ENCODE measurements around the gene SLC6A18.
"Not testable (repeated sequence)": the region's sequence is repeated elsewhere in the genome, so short reads cannot be mapped to it uniquely, and the experiment has no call there.

The SLC6A18 gene

DNA sequence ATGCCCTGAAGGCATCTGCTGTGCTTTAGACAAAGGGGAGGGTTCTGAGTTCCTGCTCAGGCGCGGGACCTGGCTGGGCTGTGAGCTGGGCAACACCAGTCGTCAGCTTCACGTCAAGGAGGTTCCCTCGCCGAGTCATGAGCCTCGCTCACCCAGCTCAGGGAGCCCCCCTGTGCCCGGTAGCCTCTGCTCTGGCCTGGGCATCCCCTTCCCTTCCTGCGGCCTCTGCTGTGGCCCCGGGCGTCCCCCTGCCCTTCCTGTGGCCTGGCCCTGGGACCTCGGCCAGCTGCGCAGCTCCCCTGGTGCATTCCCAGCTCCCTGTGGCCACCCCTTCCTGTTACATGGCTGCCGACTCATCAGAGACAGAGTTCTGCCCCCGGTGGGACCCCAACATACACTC, 39.8 kb downstream of the SLC6A18 start:
- peaks cover 15% of the 10 kb centered on the region for H3K4me1 Mint-ChIP-seq
- H3K27me3 Mint-ChIP-seq: no peaks in the 10 kb centered on the region
- DNase-seq (ENCODE audit: low spot score in 2 of 2) (no peak), ATAC-seq (replicated peaks; ENCODE audit: extremely low read depth, poor library complexity, severe bottlenecking) (no peak)
- no peak overlapping the region for H3K27ac Mint-ChIP-seq (ENCODE audit: low read depth)
- H3K36me3 Mint-ChIP-seq (ENCODE audit: insufficient read depth): no peaks in the 10 kb centered on the region
- no peak overlapping the region for H3K4me3 Mint-ChIP-seq
- H3K9me3 Mint-ChIP-seq: no peaks in the 10 kb centered on the region

- Mint-ChIP-seq H3K27me3 (no peaks in the 10 kb centered on the region), H3K27ac (ENCODE audit: low read depth) (no peak overlapping the region), H3K4me1 (peaks cover 11% of the 10 kb centered on the region), H3K36me3 (ENCODE audit: insufficient read depth) (peaks cover 2% of the 10 kb centered on the region), H3K9me3 (no peaks in the 10 kb centered on the region), H3K4me3 (no peak overlapping the region)
- ATAC-seq (replicated peaks; ENCODE audit: extremely low read depth, poor library complexity, severe bottlenecking) (no peak), DNase-seq (ENCODE audit: low spot score in 2 of 2) (no peak)
Observed at GRCh38 chr5:1265461-1266455, 40.6 kb downstream of the SLC6A18 start.

- H3K27ac Mint-ChIP-seq (ENCODE audit: low read depth): no peak overlapping the region
- peaks cover 10% of the 10 kb centered on the region for H3K4me1 Mint-ChIP-seq
- peaks cover 2% of the 10 kb centered on the region for H3K36me3 Mint-ChIP-seq (ENCODE audit: insufficient read depth)
- H3K27me3 Mint-ChIP-seq: no peaks in the 10 kb centered on the region
- no peaks in the 10 kb centered on the region for H3K9me3 Mint-ChIP-seq
- DNase-seq (ENCODE audit: low spot score in 2 of 2): no peak
- H3K4me3 Mint-ChIP-seq: no peak overlapping the region
- ATAC-seq (replicated peaks; ENCODE audit: extremely low read depth, poor library complexity, severe bottlenecking): no peak
Observed at GRCh38 chr5:1266791-1267190, 41.6 kb downstream of the SLC6A18 start.

DNA sequence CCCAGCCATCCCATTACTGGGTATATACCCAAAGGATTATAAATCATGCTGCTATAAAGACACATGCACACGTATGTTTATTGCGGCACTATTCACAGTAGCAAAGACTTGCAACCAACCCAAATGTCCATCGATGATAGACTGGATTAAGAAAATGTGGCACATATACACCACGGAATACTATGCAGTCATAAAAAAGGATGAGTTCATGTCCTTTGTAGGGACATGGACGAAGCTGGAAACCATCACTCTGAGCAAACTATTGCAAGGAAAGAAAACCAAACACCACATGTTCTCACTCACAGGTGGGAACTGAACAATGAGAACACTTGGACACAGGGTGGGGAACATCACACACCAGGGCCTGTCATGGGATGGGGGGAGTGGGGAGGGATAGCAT, 42.3 kb downstream of the SLC6A18 start:
- H3K9me3 Mint-ChIP-seq; H3K27ac Mint-ChIP-seq (ENCODE audit: low read depth); H3K4me3 Mint-ChIP-seq; H3K36me3 Mint-ChIP-seq (ENCODE audit: insufficient read depth); DNase-seq (ENCODE audit: low spot score in 2 of 2); H3K27me3 Mint-ChIP-seq; ATAC-seq (replicated peaks; ENCODE audit: extremely low read depth, poor library complexity, severe bottlenecking): not testable (repeated sequence)
- peaks cover 10% of the 10 kb centered on the region for H3K4me1 Mint-ChIP-seq

- DNase-seq (ENCODE audit: low spot score in 2 of 2) (no peak), ATAC-seq (replicated peaks; ENCODE audit: extremely low read depth, poor library complexity, severe bottlenecking) (no peak)
- H3K9me3 Mint-ChIP-seq: no peaks in the 10 kb centered on the region
- H3K27me3 Mint-ChIP-seq: no peaks in the 10 kb centered on the region
- peaks cover 2% of the 10 kb centered on the region for H3K36me3 Mint-ChIP-seq (ENCODE audit: insufficient read depth)
- no peak overlapping the region for H3K27ac Mint-ChIP-seq (ENCODE audit: low read depth)
- H3K4me3 Mint-ChIP-seq: no peak overlapping the region
- peaks cover 10% of the 10 kb centered on the region for H3K4me1 Mint-ChIP-seq
Observed at GRCh38 chr5:1268056-1268455, 42.9 kb downstream of the SLC6A18 start.

GRCh38 chr5:1268666-1269065, 43.5 kb downstream of the SLC6A18 start:
- no peak overlapping the region for H3K27ac Mint-ChIP-seq (ENCODE audit: low read depth)
- no peaks in the 10 kb centered on the region for H3K27me3 Mint-ChIP-seq
- peak in 1 of 2 donors; percentile 32 for DNase-seq (ENCODE audit: low spot score in 2 of 2)
- H3K36me3 Mint-ChIP-seq (ENCODE audit: insufficient read depth): peaks cover 2% of the 10 kb centered on the region
- H3K4me1 Mint-ChIP-seq: peaks cover 10% of the 10 kb centered on the region
- ATAC-seq (replicated peaks; ENCODE audit: extremely low read depth, poor library complexity, severe bottlenecking): peak; percentile 91
- no peak overlapping the region for H3K4me3 Mint-ChIP-seq
- H3K9me3 Mint-ChIP-seq: no peaks in the 10 kb centered on the region

DNA sequence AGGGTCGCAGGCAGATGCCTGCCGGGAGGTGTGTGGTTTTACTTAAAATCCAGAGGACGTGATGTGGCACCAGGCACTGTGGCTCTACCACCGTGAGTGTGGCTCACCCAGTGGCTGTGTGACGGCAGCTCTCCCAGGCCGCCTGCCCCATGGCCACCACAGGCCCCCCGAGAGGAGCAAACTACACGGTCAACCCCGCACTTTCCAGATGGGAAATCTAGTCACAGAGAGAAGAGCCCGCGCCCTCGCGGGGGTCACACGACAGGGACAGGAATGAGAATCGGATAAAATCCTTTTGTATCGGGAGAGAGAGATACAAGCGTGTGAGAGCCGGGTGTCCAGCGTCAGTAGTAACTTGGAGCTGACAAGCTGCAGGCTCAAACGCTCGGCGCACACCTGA, 45.2 kb downstream of the SLC6A18 start:
- Mint-ChIP-seq H3K9me3 (no peaks in the 10 kb centered on the region), H3K27me3 (no peaks in the 10 kb centered on the region), H3K4me1 (peaks cover 10% of the 10 kb centered on the region), H3K4me3 (no peak overlapping the region), H3K36me3 (ENCODE audit: insufficient read depth) (peaks cover 2% of the 10 kb centered on the region), H3K27ac (ENCODE audit: low read depth) (no peak overlapping the region)
- no peak for ATAC-seq (replicated peaks; ENCODE audit: extremely low read depth, poor library complexity, severe bottlenecking)
- no peak for DNase-seq (ENCODE audit: low spot score in 2 of 2)

DNA sequence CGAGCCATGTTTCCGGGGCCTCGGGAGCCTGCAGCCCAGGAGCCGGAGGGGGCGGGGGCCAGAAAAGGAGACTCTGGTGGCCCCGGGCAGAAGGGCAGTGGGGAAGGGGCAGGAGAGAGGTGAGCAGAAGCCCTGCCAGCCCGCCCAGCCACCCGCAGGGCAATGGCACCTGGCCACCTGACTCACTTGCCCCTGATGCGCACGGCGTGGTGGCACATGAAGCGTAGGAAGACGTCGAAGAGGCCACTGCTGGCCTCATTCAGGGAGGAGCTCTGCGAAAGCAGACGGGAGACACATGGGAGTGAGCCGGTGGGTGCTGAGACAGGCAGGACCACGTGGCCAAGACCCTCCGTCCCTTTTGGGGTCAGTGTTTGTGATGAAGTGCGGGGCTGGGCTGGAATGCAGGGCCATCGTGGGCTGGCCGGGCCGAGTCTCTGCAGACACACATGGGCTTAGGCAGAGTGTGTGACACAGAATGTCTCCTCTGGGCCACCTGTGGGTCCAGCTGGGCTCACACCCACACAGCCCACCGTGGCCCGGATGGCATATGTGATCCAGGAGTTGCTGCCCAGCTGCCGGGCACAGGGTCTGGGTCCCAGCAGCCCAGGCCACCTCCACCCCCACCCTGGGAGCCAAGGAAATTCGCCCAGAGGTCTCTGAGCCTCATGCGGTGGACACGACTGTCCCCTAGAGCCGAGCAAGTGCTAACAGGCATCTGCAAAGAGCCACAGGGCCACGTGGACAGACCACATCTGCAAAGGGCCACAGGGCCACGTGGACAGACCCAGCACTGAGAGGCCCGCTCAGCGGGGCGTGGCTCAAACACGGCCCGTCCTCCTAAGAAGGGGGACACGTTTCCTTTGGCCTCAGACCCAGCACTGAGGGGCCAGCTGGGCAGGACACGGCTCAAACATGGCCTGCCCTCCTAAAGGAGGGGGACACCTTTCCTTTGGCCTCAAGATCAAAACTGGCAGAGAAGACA, 46.0 kb downstream of the SLC6A18 start:
- Mint-ChIP-seq H3K27ac (ENCODE audit: low read depth) (no peak overlapping the region), H3K27me3 (no peaks in the 10 kb centered on the region), H3K9me3 (no peaks in the 10 kb centered on the region), H3K4me1 (peaks cover 12% of the 10 kb centered on the region), H3K4me3 (no peak overlapping the region), H3K36me3 (ENCODE audit: insufficient read depth) (peaks cover 2% of the 10 kb centered on the region)
- DNase-seq (ENCODE audit: low spot score in 2 of 2): no peak
- no peak for ATAC-seq (replicated peaks; ENCODE audit: extremely low read depth, poor library complexity, severe bottlenecking)

- DNase-seq (ENCODE audit: low spot score in 2 of 2) (no peak), ATAC-seq (replicated peaks; ENCODE audit: extremely low read depth, poor library complexity, severe bottlenecking) (no peak)
- Mint-ChIP-seq H3K27me3 (no peaks in the 10 kb centered on the region), H3K36me3 (ENCODE audit: insufficient read depth) (peaks cover 2% of the 10 kb centered on the region), H3K4me3 (no peak overlapping the region), H3K27ac (ENCODE audit: low read depth) (no peak overlapping the region), H3K4me1 (peaks cover 18% of the 10 kb centered on the region), H3K9me3 (no peaks in the 10 kb centered on the region)
Observed at GRCh38 chr5:1272201-1272600, 47.0 kb downstream of the SLC6A18 start.

DNA sequence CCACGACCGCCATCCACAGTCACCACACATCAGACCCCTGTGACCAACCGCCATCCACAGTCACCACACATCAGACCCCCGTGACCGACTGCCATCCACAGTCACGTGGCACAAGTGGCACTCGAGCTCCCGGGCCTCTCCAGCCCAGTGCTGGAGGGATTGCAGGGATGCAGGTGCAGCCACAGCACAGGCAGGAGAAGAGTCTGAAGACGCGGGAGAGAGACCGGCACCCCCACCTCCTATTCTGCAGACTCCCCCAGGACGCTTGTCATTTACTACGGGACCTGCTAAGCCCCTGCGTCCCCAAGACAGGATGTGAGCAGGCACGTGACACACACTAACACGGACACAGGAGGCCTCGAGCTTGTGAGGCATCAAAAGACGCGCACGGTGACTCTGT, 48.6 kb downstream of the SLC6A18 start:
- Mint-ChIP-seq H3K4me3 (no peak overlapping the region), H3K36me3 (ENCODE audit: insufficient read depth) (peaks cover 2% of the 10 kb centered on the region), H3K27ac (ENCODE audit: low read depth) (no peak overlapping the region), H3K9me3 (no peaks in the 10 kb centered on the region), H3K27me3 (no peaks in the 10 kb centered on the region), H3K4me1 (peaks cover 13% of the 10 kb centered on the region)
- no peak for ATAC-seq (replicated peaks; ENCODE audit: extremely low read depth, poor library complexity, severe bottlenecking)
- DNase-seq (ENCODE audit: low spot score in 2 of 2): no peak

- no peaks in the 10 kb centered on the region for H3K27me3 Mint-ChIP-seq
- no peak overlapping the region for H3K27ac Mint-ChIP-seq (ENCODE audit: low read depth)
- no peak overlapping the region for H3K4me3 Mint-ChIP-seq
- DNase-seq (ENCODE audit: low spot score in 2 of 2) (no peak), ATAC-seq (replicated peaks; ENCODE audit: extremely low read depth, poor library complexity, severe bottlenecking) (no peak)
- peaks cover 2% of the 10 kb centered on the region for H3K36me3 Mint-ChIP-seq (ENCODE audit: insufficient read depth)
- peaks cover 8% of the 10 kb centered on the region for H3K4me1 Mint-ChIP-seq
- H3K9me3 Mint-ChIP-seq: no peaks in the 10 kb centered on the region
Observed at GRCh38 chr5:1274471-1274870, 49.3 kb downstream of the SLC6A18 start.
